NB4 (cell line): ENCODE measurements around the gene CDKN2B-AS1.

ENCODE experiments used
- CTCF ChIP-seq: IDR thresholded peaks from one replicate; pipeline ENCODE4 v1.5.1; 2012; ENCODE audit warnings: low read depth, low read length
- MAX ChIP-seq: IDR thresholded peaks from 2 replicates; pipeline ENCODE4 v1.6.1; 2011; ENCODE audit warnings: low read depth, low read length
- MYC ChIP-seq: IDR thresholded peaks from 2 replicates; pipeline ENCODE4 v1.6.1; 2011; ENCODE audit warnings: low read depth, low read length
- POLR2A ChIP-seq: IDR thresholded peaks from 2 replicates; pipeline ENCODE4 v1.6.1; 2011; ENCODE audit warnings: mild to moderate bottlenecking; ENCODE audit not compliant: insufficient read length; ENCODE audit errors: extremely low read depth

GRCh38 chr9:22158271-22158670 is 163.7 kb downstream of the CDKN2B-AS1 start:
- TF ChIP-seq CTCF = no peak
- no peak for TF ChIP-seq POLR2A
- TF ChIP-seq MAX = no peak
- no peak for TF ChIP-seq MYC
